ENCODE data around the gene DYNC2H1.

DYNC2H1 gene

DNA sequence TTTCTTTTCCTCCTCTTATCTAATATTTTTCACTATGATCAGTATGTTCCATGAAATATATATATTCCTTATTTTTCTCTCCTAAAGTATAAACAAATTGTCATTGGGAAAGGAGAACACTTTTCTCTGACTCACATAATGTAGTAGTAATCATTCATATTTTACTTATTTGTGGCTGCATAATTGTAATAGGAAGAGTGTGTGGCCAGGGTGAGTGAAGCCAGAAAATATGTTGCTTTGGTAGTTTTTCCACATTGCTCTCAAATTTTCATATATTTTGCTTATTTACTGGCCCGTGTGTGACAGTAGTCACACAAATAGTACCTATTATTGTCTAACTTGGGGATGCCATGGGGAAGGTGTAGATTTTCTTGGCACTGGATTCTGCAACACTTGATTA lies 172.1 kb downstream of the DYNC2H1 start:
- no peak for DNase-seq

- no peak for DNase-seq
Observed at GRCh38 chr11:103284260-103284659, 175.0 kb downstream of the DYNC2H1 start.

DNA sequence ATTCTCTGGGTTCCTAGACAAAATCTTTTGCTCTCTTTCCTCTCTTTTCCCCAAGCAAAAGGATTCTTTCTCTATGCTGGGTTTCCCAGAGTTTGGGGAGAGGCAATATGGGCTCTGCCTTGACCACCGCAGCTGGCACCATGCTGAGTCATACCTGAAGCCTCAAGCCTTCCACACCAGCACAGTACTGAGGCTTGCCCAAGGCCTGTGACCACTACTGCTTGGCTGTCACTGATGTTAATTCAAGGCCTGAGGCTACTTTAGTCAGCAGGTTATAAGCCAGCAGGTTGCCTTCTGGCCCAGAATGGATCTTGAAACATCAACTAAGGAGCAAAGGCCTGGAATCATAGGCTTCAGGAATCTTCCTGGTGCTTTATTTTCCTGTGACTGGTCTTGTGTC lies 185.3 kb downstream of the DYNC2H1 start:
- DNase-seq, result no peak

- DNase-seq, result no peak
Observed at GRCh38 chr11:103295704-103296103, 186.5 kb downstream of the DYNC2H1 start.

GRCh38 chr11:103297900-103298299 lies 188.7 kb downstream of the DYNC2H1 start:
- DNase-seq, result no peak

- no peak for DNase-seq
Observed at GRCh38 chr11:103315248-103315647, 206.0 kb downstream of the DYNC2H1 start.

- no peak for DNase-seq
Observed at GRCh38 chr11:103317118-103317517, 207.9 kb downstream of the DYNC2H1 start.

DNA sequence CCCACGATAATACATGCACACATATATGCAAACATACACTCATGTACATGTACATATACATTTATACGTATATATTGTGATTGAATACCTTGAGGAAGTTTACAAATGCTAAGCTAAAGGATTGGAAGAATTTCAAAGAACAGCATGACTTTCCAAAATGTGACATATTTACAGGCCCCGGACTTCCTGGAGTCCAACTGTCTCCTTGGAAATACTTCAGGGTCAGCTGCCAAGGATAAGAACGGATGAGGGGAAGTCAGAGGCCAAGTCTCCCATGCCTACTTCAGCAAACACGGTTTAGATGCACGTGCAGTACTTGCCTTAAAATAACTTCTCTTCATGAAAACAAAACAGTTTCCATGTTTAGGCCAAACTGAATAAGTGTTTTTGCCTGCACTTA lies 213.6 kb downstream of the DYNC2H1 start:
- peak; percentile 31 for DNase-seq

GRCh38 chr11:103325686-103326069 lies 216.5 kb downstream of the DYNC2H1 start:
- DNase-seq, result no peak

DNA sequence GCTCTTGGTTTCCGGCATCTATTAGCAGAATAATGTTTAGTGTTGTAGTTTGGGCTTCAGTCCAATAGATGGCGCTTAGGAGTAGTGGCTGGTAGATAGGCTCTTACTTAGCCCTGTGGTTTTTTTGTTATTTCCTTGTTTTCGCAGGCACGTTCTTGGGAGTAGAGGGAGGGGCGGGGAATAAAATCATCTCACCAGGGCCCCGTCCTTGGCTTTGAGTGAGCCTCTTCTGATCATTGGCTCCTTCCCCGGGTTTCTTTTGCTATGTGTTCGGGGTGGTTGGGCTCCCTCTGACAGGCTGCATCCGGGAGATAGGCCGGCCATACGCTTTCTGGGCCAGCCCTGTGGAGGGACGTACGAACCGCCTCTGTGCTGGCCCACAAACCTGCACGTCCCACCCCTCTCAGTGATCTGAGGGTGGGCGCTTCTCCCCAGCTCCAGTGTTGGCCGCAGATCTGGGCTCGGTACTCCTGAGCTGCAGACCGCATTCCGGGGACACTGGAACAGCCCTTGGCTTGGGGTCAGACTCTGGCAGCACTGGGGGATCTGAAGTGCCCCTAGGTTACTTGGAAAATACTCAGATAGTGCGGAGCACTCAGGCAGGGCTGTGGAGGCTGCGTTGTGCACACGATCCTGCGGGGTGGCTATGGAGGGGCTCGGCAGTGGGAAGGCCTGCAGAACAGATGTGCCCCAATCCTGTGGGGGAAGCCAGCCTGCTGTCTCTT lies 217.0 kb downstream of the DYNC2H1 start:
- no peak for DNase-seq

DNA sequence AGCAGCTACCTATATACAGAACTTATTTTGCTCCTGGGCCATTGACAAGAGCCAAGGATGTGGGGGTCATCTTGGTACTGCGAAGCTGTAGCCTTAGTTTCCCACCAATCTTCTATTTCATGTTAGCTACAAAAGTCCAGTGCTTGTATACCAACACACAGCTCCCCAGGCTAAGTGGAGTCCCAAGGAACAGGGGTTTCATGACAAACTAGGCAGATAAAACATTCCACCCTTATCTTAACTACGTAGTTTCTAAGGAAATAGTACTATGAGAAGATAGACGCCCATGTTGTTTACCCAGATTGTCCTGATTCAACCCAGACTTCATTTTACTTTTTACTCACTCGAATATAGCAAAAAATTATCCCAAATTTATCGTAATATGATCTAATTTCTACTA lies 218.5 kb downstream of the DYNC2H1 start:
- DNase-seq, result no peak

GRCh38 chr11:103332409-103332808 lies 223.2 kb downstream of the DYNC2H1 start:
- no peak for DNase-seq

DNA sequence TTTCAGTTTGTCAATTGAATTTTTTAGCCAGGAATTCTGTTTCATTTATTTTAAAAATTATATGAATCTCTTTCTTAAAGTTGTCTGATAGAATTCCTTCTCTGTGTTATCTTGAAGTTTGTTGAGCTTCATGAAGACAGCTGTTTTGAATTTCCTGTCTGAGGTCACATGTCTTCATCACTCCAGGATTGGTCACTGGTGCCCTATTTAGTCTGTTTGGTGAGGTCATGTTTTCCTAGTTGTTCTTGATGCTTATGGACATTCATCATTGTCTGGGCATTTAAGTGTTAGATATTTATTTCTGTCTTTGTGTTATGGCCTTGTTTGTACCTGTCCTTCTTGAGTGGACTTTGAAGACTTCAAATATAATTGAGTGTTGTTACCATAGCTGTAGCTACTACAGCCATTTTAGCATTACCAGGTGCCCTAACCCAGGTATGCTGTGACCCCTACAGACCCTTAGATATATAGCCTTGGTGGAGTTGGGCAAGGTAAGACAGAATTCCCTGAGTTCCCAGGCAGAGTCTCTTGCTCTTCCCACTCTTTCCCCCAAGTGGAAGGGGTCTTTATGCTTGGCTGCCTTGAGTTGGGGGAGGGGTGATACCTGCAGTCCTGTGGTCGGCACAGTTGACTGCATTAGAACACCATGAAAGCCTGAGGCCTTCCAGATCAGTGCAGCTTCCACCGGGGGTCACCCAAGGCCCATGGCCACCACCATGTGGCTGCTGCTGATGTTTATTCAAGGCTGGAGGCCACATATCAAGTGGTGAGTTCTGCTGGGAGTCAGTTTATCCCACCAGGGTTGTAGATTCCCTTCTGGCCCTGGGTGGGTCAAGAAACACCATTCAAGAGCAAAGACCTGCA lies 229.6 kb downstream of the DYNC2H1 start:
- DNase-seq, result no peak

GRCh38 chr11:103339485-103339857 lies 230.2 kb downstream of the DYNC2H1 start:
- DNase-seq, result no peak

GRCh38 chr11:103340956-103341355 lies 231.7 kb downstream of the DYNC2H1 start:
- no peak for DNase-seq

DNA sequence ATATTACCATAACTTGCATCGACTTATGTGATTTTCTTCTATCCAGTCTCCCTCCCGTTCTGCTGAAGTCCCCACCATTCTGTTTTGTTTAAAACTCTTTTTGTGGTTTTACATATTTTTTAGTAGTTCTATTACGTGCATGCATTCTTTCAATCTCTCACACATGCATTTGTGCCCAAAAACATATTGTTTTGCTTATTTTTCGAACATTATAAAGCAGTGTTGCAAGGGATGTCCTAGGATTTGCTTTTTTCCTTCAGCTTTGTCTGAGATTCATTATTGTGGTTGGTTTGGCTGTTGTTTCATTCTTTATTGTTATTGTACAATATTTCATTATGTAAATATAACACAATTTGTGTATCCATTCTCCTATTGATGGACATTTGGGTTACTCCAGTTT lies 235.7 kb downstream of the DYNC2H1 start:
- DNase-seq, result no peak

GRCh38 chr11:103349595-103349994 lies 240.4 kb downstream of the DYNC2H1 start:
- DNase-seq, result no peak

GRCh38 chr11:103354656-103355055 lies 245.4 kb downstream of the DYNC2H1 start:
- DNase-seq, result no peak

GRCh38 chr11:103358251-103358650 lies 249.0 kb downstream of the DYNC2H1 start:
- no peak for DNase-seq

DNA sequence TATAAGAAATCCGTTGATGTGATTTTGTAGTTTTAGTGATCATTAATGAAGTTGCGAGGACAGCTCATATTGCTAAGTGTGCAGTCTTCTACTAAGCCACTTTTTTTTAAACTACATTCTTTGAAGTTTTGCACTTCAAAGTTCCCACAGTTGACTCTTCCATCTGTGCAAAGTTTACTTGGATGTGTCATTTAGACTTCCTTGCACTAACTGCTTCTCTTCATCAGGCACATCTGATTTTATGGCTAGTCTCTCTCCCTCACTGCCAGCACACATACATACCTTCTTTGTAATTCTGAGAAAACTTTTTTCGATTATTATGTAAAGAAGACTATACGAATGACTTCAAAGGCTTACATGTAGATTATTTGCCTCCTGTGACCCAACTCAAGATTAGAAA lies 250.0 kb downstream of the DYNC2H1 start:
- DNase-seq, result no peak

DNA sequence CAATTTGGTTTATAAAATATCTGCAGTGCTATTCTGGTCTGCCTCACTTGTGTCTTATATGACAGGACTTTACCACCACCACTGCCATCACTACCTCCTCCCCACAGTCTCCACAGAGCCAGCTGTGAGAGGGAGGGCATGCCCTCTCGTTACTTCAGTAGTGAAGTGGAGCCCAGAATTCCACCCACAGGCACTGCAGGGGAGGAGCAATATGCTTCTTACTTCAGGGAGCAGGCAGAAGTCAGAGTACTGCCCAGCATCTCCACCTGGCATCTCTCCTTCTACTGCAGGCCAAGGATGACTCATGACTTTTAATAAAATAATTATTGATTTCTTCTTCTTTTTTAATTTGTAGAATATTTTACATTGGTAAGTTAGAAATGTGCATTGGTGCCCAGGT lies 255.5 kb downstream of the DYNC2H1 start:
- no peak for DNase-seq

DNA sequence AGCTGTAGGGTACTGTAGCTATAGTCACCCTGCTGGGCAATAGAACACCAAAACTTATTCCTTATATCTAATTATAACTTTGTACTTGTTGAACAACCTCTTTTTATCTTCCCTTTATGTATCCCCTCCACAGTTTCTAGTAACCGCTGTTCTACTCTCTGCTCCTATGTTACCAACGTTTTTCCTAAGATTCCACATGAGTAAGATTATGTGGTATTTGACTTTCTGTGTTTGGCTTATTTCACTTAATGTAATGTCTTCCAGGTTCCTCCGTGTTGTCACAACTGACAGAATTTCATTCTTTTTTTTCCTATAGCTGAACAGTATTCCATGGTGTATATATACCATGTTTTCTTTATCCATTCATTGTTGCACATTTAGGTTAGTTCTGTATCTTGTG lies 258.4 kb downstream of the DYNC2H1 start:
- no peak for DNase-seq

GRCh38 chr11:103368145-103368544 lies 258.9 kb downstream of the DYNC2H1 start:
- no peak for DNase-seq

DNA sequence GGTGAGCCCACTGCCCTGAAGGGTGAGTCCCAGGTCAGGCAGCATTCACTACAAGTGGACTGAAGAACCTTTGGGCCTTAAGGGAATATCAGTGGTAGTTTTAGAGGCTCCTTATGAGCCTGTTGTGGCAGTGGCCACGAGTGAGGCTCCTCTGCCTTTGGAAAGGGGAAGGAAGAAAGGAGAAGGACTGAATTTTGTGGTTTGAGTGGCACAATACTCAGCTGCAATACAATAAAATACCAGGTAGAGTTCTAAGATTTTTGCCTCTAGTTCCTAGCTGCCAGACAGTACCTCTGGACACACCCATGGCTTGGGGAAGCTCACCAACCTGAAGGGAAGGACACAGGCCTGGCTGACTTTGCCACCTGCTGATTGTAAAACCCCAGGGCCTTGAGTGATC lies 260.9 kb downstream of the DYNC2H1 start:
- DNase-seq, result no peak

Data from right hindlimb (tissue), 1 donor.